MCF 10A (cell line): ENCODE measurements around the gene PHF20. TPM values are rescaled to one million over a fixed set of nuclear protein-coding genes. Genes with fewer than 3 reads are reported as not detected.
"Not testable (repeated sequence)": the region's sequence is repeated elsewhere in the genome, so short reads cannot be mapped to it uniquely, and the experiment has no call there.

Source experiments
- Bru-seq: library from RNA; stranded (reverse); fragments of 400-500 nt; gene quantifications from one replicate; lab custom pipeline; 2021; lab: Mats Ljungman, UMichigan
- BruChase-seq, 2 experiments: library from RNA; stranded (reverse); fragments of 400-500 nt; gene quantifications; one replicate each; lab custom pipeline; 2021; lab: Mats Ljungman, UMichigan
- BruUV-seq: library from RNA; stranded (reverse); fragments of 400-500 nt; replicated peaks from 2 replicates; lab custom pipeline; 2021; lab: Mats Ljungman, UMichigan
- CTCF ChIA-PET: fragments of 300-600 bp; sonication (Branson Sonifier 250); formaldehyde crosslinking; extraction: SDS; loops from one replicate; lab custom pipeline; 2021; ENCODE audit warnings: antibody characterized with exemption, inconsistent platforms; lab: Yijun Ruan, JAX
- POLR2A ChIA-PET: fragments of 300-600, 350-650 bp; sonication (Branson Sonifier 250); formaldehyde crosslinking; extraction: SDS; loops from one replicate; lab custom pipeline; 2020; ENCODE audit warnings: antibody characterized with exemption, inconsistent platforms; lab: Yijun Ruan, JAX
- DNase-seq: peaks from one replicate; pipeline ENCODE4 v3.0.0-alpha.2; 2018; ENCODE audit not compliant: unreplicated experiment
- H3K27ac Mint-ChIP-seq: one replicate; pipeline ENCODE4 v1.8.0; 2022; ENCODE audit warnings: mild to moderate bottlenecking, low read depth, mixed read lengths; ENCODE audit not compliant: unreplicated experiment
- H3K27me3 Mint-ChIP-seq: one replicate; pipeline ENCODE4 v1.8.0; 2022; ENCODE audit warnings: mixed read lengths; ENCODE audit not compliant: insufficient read depth, unreplicated experiment
- H3K36me3 Mint-ChIP-seq: one replicate; pipeline ENCODE4 v1.8.0; 2022; ENCODE audit warnings: mild to moderate bottlenecking, moderate library complexity, mixed read lengths; ENCODE audit not compliant: insufficient read depth, unreplicated experiment
- H3K4me1 Mint-ChIP-seq: one replicate; pipeline ENCODE4 v1.8.0; 2022; ENCODE audit warnings: mixed read lengths; ENCODE audit not compliant: insufficient read depth, unreplicated experiment
- H3K4me3 Mint-ChIP-seq: one replicate; pipeline ENCODE4 v1.8.0; 2022; ENCODE audit warnings: mild to moderate bottlenecking, moderate library complexity, mixed read lengths; ENCODE audit not compliant: unreplicated experiment
- H3K9me3 Mint-ChIP-seq: one replicate; pipeline ENCODE4 v1.8.0; 2022; ENCODE audit warnings: mixed read lengths; ENCODE audit not compliant: unreplicated experiment
- intact Hi-C: fragments of 100-400 bp; cut with micrococcal nuclease; formaldehyde crosslinking; loops from 2 replicates; pipeline ENCODE4 v1.14.1; 2022
- long read RNA-seq: library from polyadenylated mRNA; stranded (forward); transcript quantifications from one replicate; pipeline ENCODE4 v2.0.0, GENCODE V29; 2022
- total RNA-seq: library from RNA; stranded (reverse); gene quantifications from 2 replicates; pipeline ENCODE4 v1.2.3, GENCODE V29; 2022
- TF ChIP-seq, protein P1 (sequence below): fragments of 200-600 bp; IDR thresholded peaks from one replicate; pipeline ENCODE4 v1.8.0; 2022; ENCODE audit warnings: antibody characterized with exemption, mild to moderate bottlenecking; ENCODE audit not compliant: unreplicated experiment

PHF20 gene
- total RNA-seq (64.2 and 74.7 TPM in 2 replicates), Bru-seq, nascent RNA (percentile 81 among the genes with signal in this experiment), BruChase-seq, experiment 1, labeled RNA remaining after a 6-hour chase (percentile 76 among the genes with signal in this experiment), BruChase-seq, experiment 2, labeled RNA remaining after a 2-hour chase (percentile 74 among the genes with signal in this experiment)
- long read RNA-seq, full-length matches to known transcripts: 31 of 142 reads
- long read RNA-seq, partial matches to known transcripts: 72 of 142 reads
- long read RNA-seq, other reads (novel, unspliced or antisense): 39 of 142 reads

DNA sequence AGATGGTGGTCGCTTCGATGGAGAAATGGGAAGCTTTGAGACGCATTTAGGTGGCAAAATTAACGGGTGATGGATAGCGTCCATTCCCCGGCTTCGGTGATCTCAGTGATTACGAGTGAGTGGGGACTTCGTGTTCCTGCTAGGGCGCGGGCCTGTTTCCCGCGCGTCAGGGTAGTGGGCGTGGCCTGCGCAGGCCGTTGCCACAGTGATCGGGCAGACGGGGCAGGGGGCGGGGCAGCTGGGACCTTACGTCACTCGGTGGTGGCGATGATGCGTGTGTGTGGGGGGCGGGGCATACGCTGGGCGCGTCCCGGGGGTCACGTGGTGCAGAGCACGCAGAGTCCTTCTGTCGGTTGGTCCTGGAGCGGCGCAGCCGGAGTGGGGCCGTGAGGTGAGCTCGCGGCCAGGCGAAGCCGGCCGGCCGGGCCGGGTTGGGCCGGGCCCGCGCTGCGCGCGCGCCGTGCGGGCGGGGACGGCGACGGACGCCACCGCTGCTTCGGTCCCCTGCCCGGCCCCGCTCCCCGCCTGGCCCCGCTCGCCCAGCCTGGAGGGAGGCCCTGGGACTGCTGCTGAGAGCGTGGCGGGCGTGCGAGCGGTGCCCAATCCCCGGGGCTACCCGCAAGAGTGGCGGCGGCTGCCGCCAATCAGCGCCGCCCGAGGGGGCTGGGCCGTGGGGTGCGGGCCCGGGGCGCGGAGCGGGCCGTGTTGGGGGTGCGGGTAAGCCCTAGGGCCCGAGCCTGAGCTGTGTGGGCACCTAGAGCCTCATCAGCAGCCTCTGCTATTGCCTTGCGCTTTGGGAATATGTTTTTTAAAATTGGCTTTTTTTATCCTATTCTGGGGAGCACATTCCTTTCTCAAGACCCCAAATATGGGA lies at the start of gene PHF20:
Gene PHF20, plus strand, starts transcription at position 327 of the 874 bp plus-strand sequence. CDS start 29,508 bp downstream, outside the sequence.
- Mint-ChIP-seq H3K36me3 (peaks cover 18% of the 10 kb centered on the region), H3K27ac (peak within 1 kb of the TSS; percentile 97), H3K4me1 (peaks cover 51% of the 10 kb centered on the region), H3K27me3 (no peaks in the 10 kb centered on the region), H3K4me3 (peak within 1 kb of the TSS; percentile 91), H3K9me3 (no peaks in the 10 kb centered on the region)
- intact Hi-C loops: no loop called here
- TF ChIP-seq, protein P1, sequence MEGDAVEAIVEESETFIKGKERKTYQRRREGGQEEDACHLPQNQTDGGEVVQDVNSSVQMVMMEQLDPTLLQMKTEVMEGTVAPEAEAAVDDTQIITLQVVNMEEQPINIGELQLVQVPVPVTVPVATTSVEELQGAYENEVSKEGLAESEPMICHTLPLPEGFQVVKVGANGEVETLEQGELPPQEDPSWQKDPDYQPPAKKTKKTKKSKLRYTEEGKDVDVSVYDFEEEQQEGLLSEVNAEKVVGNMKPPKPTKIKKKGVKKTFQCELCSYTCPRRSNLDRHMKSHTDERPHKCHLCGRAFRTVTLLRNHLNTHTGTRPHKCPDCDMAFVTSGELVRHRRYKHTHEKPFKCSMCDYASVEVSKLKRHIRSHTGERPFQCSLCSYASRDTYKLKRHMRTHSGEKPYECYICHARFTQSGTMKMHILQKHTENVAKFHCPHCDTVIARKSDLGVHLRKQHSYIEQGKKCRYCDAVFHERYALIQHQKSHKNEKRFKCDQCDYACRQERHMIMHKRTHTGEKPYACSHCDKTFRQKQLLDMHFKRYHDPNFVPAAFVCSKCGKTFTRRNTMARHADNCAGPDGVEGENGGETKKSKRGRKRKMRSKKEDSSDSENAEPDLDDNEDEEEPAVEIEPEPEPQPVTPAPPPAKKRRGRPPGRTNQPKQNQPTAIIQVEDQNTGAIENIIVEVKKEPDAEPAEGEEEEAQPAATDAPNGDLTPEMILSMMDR: no peak
- ChIA-PET POLR2A (interaction anchor here (0.6 to 12.5 kb wide), 36 partner anchors 11 to 464 kb away, joined by 3 to 617 read pairs (median 4); partner anchors contain the start of genes CPNE1, NFS1, RBM12 and RBM39), CTCF (interaction anchor here (0.6 to 5.0 kb wide), 6 partner anchors 28 to 1674 kb away, joined by 3 to 49 read pairs (median 6); partner anchors contain the start of gene RBM39)
- DNase-seq: peak; percentile 92
- no TSS peak for BruUV-seq

DNA sequence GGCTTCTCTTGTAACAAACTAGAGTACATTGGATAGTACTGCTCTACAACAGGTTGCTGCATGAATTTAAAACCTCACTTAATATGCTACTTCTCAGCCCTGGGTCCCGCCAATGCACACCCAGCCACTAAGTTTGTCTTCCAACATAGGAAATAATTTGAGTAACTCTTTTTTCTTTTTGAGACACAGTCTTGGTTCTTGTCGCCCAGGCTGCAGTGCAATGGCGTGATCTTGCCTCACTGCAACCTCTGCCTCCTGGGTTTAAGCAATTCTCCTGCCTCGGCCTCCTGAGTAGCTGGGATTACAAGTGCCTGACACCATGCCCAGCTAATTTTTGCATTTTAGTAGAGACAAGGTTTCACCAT lies 48.6 kb upstream of the PHF20 start:
- ChIA-PET CTCF (interaction anchor here (0.6 to 1.1 kb wide), 4 partner anchors 11 to 378 kb away, joined by 3 to 4 read pairs (median 3); no protein-coding TSS in a partner anchor), POLR2A (interaction anchor here (0.6 to 1.5 kb wide), 5 partner anchors 9 to 17 kb away, joined by 3 to 7 read pairs (median 5); no protein-coding TSS in a partner anchor)
- H3K9me3 Mint-ChIP-seq, H3K27ac Mint-ChIP-seq, DNase-seq, intact Hi-C loops, H3K4me1 Mint-ChIP-seq, H3K4me3 Mint-ChIP-seq, H3K27me3 Mint-ChIP-seq, BruUV-seq: not testable (repeated sequence)
- H3K36me3 Mint-ChIP-seq: peaks cover 100% of the 10 kb centered on the region

DNA sequence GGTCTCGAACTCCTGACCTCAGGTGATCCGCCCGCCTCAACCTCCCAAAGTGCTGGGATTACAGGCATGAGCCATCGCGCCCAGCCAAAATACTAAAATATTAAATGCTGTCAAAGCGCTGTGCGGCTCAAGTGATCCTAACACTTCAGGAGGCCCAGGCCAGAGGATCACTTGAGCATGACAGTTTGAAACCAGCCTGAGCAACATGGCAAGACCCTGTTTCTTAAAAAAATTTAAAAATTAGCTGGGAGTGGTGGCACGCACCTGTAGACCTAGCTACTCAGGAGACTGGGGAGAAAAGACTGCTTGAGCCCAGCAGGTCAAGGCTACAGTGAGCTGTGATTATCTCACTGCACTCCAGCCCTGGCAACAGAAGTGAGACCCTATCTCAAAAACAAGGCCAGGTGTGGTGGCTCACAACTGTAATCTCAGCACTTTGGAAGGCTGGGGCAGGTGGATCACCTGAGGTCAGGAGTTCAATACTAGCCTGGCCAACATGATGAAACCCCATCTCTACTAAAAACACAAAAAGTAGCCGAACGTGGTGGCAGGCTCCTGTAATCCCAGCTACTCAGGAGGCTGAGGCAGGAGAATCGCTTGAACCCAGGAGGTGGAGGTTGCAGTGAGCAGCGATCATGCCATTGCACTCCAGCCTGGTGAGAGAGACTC lies 48.0 kb upstream of the PHF20 start:
- H3K9me3 Mint-ChIP-seq, H3K4me1 Mint-ChIP-seq, intact Hi-C loops, H3K4me3 Mint-ChIP-seq, DNase-seq, H3K27ac Mint-ChIP-seq, H3K27me3 Mint-ChIP-seq, BruUV-seq: not testable (repeated sequence)
- H3K36me3 Mint-ChIP-seq: peaks cover 100% of the 10 kb centered on the region
- ChIA-PET CTCF (interaction anchor here (0.6 to 1.1 kb wide), 4 partner anchors 11 to 379 kb away, joined by 3 to 4 read pairs (median 3); no protein-coding TSS in a partner anchor), POLR2A (interaction anchor here (0.6 to 1.6 kb wide), 9 partner anchors 9 to 267 kb away, joined by 3 to 7 read pairs (median 3); partner anchors contain the start of genes NFS1, RBM39 and ROMO1)

DNA sequence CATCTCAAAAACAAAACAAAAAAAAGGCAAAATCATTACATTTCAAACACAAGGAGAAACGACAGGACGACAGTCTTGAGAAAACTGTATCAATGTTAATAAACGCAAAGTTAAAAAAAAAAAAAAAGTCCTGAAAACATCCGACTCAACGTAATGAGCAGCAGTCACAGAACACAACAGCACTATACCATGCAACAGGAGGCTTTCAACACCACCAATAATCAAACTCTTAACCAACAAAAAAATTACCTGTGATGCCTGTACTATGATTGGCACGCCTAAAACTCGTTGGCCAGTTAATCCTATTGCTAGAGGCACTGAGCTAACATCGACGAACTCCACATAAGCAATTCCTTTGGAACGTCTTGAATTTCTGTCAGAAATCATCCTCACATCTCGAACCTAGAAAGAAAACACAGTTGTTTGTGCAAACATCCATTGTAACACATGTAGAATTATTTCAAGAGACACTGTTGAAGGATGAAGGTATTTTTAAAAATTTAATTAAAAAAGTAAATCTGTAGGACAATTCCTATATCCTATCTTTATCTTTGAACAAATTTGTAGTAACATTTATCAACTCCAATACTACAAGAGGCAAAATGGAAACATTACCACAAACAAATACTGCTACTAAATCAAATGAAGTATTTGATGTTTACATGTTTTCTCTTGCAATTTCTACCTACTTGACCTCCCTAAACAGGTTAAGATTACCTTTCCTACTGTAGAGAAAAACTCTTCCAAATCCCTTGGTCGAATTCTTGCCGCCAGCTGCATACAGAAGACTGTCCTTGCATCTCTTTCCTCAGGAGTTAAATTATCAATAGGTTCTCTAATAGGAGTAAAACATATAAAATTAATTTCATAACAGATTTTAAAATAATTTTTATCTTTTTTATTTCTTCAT lies 47.2 kb upstream of the PHF20 start:
- ChIA-PET CTCF (interaction anchor here (0.8 kb wide), 1 partner anchor 13 kb away, joined by 5 read pairs; no protein-coding TSS in a partner anchor), POLR2A (interaction anchor here (0.6 to 3.2 kb wide), 9 partner anchors 10 to 267 kb away, joined by 3 to 15 read pairs (median 5); partner anchors contain the start of genes NFS1, RBM39 and ROMO1)
- no peak for DNase-seq
- peaks cover 100% of the 10 kb centered on the region for H3K36me3 Mint-ChIP-seq
- no peak overlapping the region for H3K4me3 Mint-ChIP-seq
- peaks cover 7% of the 10 kb centered on the region for H3K4me1 Mint-ChIP-seq
- BruUV-seq: no TSS peak
- TF ChIP-seq, protein P1: no peak
- intact Hi-C loops: no loop called here
- H3K27me3 Mint-ChIP-seq: no peaks in the 10 kb centered on the region
- H3K27ac Mint-ChIP-seq: no peak overlapping the region
- H3K9me3 Mint-ChIP-seq: no peaks in the 10 kb centered on the region
